Loucy (cell line): ENCODE results near the gene CASD1.

Source experiments
- CTCF ChIP-seq: fragments of 200-600 bp; sonication (generic); conservative IDR thresholded peaks from 2 replicates; pipeline ENCODE4 v1.5.1; 2014; ENCODE audit warnings: mild to moderate bottlenecking, antibody characterized with exemption, low read length
- EZH2phosphoT487 ChIP-seq: fragments of 200-600 bp; IDR thresholded peaks from 2 replicates; pipeline ENCODE4 v1.6.1; 2018; ENCODE audit warnings: antibody characterized with exemption, mild to moderate bottlenecking, moderate library complexity, borderline replicate concordance

- TF ChIP-seq CTCF, result no peak
- no peak for TF ChIP-seq EZH2phosphoT487
Observed at GRCh38 chr7:94600267-94600666, 90.7 kb downstream of the CASD1 start.
